H1 (cell line): ENCODE measurements around the gene GPR37. TPM values are rescaled to one million over a fixed set of nuclear protein-coding genes. Genes with fewer than 3 reads are reported as not detected.

ENCODE experiments used
- CTCF ChIA-PET: fragments of 300-600 bp; sonication (Branson Sonifier 250); formaldehyde crosslinking; loops from one replicate; lab custom pipeline; 2021; ENCODE audit not compliant: partially characterized antibody; lab: Charles Lee
- POLR2A ChIA-PET: fragments of 300-600 bp; sonication (Branson Sonifier 250); formaldehyde crosslinking; loops from one replicate; lab custom pipeline; 2021; ENCODE audit warnings: inconsistent platforms; ENCODE audit not compliant: partially characterized antibody; lab: Charles Lee
- DNase-seq, 2 experiments: peaks; one replicate each; pipeline versions ENCODE4 v3.0.0 to v3.0.0-alpha.2; 2010 to 2022; ENCODE audit warnings: low spot score in 2 of 2, low read depth in 1 of 2, mixed read lengths in 1 of 2
- FAIRE-seq: peaks from 2 replicates; lab custom pipeline; 2011; peaks lifted over from hg19 to GRCh38; lab: Jason Lieb, UNC
- H2AFZ ChIP-seq: 2 replicates; pipeline ENCODE4 v1.8.1; 2012; ENCODE audit warnings: low read length, inconsistent platforms
- H2AK5ac ChIP-seq: 2 replicates; pipeline ENCODE4 v1.6.1; 2013; ENCODE audit warnings: low read depth, low read length
- H2BK120ac ChIP-seq: replicated peaks from 2 replicates; pipeline ENCODE3; 2013; ENCODE audit warnings: low read depth, low read length, inconsistent platforms
- H2BK12ac ChIP-seq: 2 replicates; pipeline ENCODE4 v1.6.1; 2013; ENCODE audit warnings: low read depth, low read length
- H2BK15ac ChIP-seq: 2 replicates; pipeline ENCODE4 v1.6.1; 2013; ENCODE audit warnings: low read length
- H2BK20ac ChIP-seq: 2 replicates; pipeline ENCODE4 v1.6.1; 2013; ENCODE audit warnings: low read length
- H2BK5ac ChIP-seq: 2 replicates; pipeline ENCODE4 v1.6.1; 2013; ENCODE audit warnings: low read depth, low read length
- H3K14ac ChIP-seq: 2 replicates; pipeline ENCODE4 v1.6.1; 2013; ENCODE audit warnings: inconsistent platforms; ENCODE audit not compliant: insufficient read length
- H3K18ac ChIP-seq: 2 replicates; pipeline ENCODE4 v1.6.1; 2013; ENCODE audit warnings: low read length; ENCODE audit errors: extremely low read depth
- H3K23ac ChIP-seq: 2 replicates; pipeline ENCODE4 v1.6.1; 2013; ENCODE audit warnings: inconsistent platforms; ENCODE audit not compliant: insufficient read length
- H3K23me2 ChIP-seq: 2 replicates; pipeline ENCODE4 v1.6.1; 2013; ENCODE audit warnings: low read depth, low read length
- H3K27ac ChIP-seq: 2 replicates; pipeline ENCODE4 v1.6.1; 2011; ENCODE audit warnings: low read depth, low read length, inconsistent platforms
- H3K27me3 ChIP-seq, 4 experiments: replicated peaks in 1 of 4; 1 replicate in 1 of 4; 2 replicates in 3 of 4; pipeline versions ENCODE4 v1.6.1 to v1.8.1; 2011 to 2013; ENCODE audit warnings: low read length in 3 of 4, mild to moderate bottlenecking in 3 of 4, inconsistent platforms in 2 of 4, mixed read lengths in 2 of 4, moderate library complexity in 1 of 4; ENCODE audit not compliant: control insufficient read depth in 3 of 4, insufficient read depth in 3 of 4; ENCODE audit errors: extremely low read depth in 1 of 4
- H3K36me3 ChIP-seq, 4 experiments: 2 replicates each; pipeline versions ENCODE4 v1.6.1 to v1.8.1; 2011 to 2013; ENCODE audit warnings: mild to moderate bottlenecking in 4 of 4, low read length in 3 of 4, moderate library complexity in 2 of 4, control low read depth in 1 of 4, inconsistent platforms in 1 of 4; ENCODE audit not compliant: insufficient read depth in 4 of 4, control insufficient read depth in 2 of 4
- H3K4ac ChIP-seq: replicated peaks from 2 replicates; pipeline ENCODE3; 2013; ENCODE audit warnings: low read length, low read depth, mixed read lengths, inconsistent platforms; ENCODE audit not compliant: insufficient read length
- H3K4me1 ChIP-seq, 4 experiments: replicated peaks in 1 of 4; 1 replicate in 1 of 4; 2 replicates in 3 of 4; pipeline versions ENCODE4 v1.6.1 to v1.8.1; 2011 to 2013; ENCODE audit warnings: low read length in 3 of 4, inconsistent platforms in 2 of 4, mixed read lengths in 1 of 4; ENCODE audit not compliant: insufficient read depth in 4 of 4, control insufficient read depth in 3 of 4
- H3K4me2 ChIP-seq, 2 experiments: 2 replicates each; pipeline versions ENCODE4 v1.6.1 to v1.8.1; 2011 to 2013; ENCODE audit warnings: low read depth in 2 of 2, low read length in 2 of 2, control low read depth in 1 of 2, inconsistent platforms in 1 of 2, mild to moderate bottlenecking in 1 of 2; ENCODE audit not compliant: insufficient read depth in 1 of 2
- H3K4me3 ChIP-seq, 4 experiments: fragments of 200-600, 300-600 bp in 1 of 4; sonication (generic), shearing (Covaris generic), sonication (Bioruptor Twin) in 1 of 4; 2 replicates each; pipeline versions ENCODE4 v1.5.1 to v1.8.1; 2011 to 2016; ENCODE audit warnings: low read length in 4 of 4, low read depth in 3 of 4, control low read depth in 2 of 4, inconsistent platforms in 2 of 4, mild to moderate bottlenecking in 2 of 4, mixed read lengths in 1 of 4, moderate library complexity in 1 of 4; ENCODE audit not compliant: insufficient read depth in 2 of 4; ENCODE audit errors: extremely low read depth in 1 of 4
- H3K56ac ChIP-seq: replicated peaks from 2 replicates; pipeline ENCODE3; 2013; ENCODE audit warnings: low read depth, mild to moderate bottlenecking, mixed read lengths, low read length, inconsistent platforms; ENCODE audit not compliant: insufficient read length
- H3K79me1 ChIP-seq: 2 replicates; pipeline ENCODE4 v1.6.1; 2013; ENCODE audit warnings: low read depth, low read length, control low read depth
- H3K79me2 ChIP-seq, 2 experiments: 2 replicates each; pipeline versions ENCODE4 v1.6.1 to v1.8.1; 2012 to 2013; ENCODE audit warnings: low read length in 2 of 2, mild to moderate bottlenecking in 2 of 2, inconsistent platforms in 1 of 2; ENCODE audit not compliant: insufficient read depth in 2 of 2, control insufficient read depth in 1 of 2
- H3K9ac ChIP-seq, 4 experiments: replicated peaks in 1 of 4; 1 replicate in 1 of 4; 2 replicates in 3 of 4; pipeline versions ENCODE4 v1.6.1 to v1.8.1; 2011 to 2013; ENCODE audit warnings: low read depth in 3 of 4, low read length in 3 of 4, control low read depth in 2 of 4, mild to moderate bottlenecking in 2 of 4, moderate library complexity in 2 of 4, inconsistent platforms in 1 of 4; ENCODE audit errors: extremely low read depth in 1 of 4
- H3K9me3 ChIP-seq, 2 experiments: 2 replicates each; pipeline versions ENCODE4 v1.6.1 to v1.8.1; 2012 to 2013; ENCODE audit warnings: mild to moderate bottlenecking in 2 of 2, moderate library complexity in 2 of 2, control low read depth in 1 of 2, inconsistent platforms in 1 of 2, low read depth in 1 of 2, low read length in 1 of 2, mixed read lengths in 1 of 2; ENCODE audit not compliant: insufficient read depth in 2 of 2
- H4K20me1 ChIP-seq, 2 experiments: replicated peaks in 1 of 2; 2 replicates each; pipeline versions ENCODE3 to v1.8.1; 2011 to 2013; ENCODE audit warnings: inconsistent platforms in 2 of 2, low read length in 2 of 2, mild to moderate bottlenecking in 1 of 2; ENCODE audit not compliant: insufficient read depth in 2 of 2, control insufficient read depth in 1 of 2
- H4K5ac ChIP-seq: 2 replicates; pipeline ENCODE4 v1.6.1; 2013; ENCODE audit warnings: low read length, low read depth, mixed read lengths, inconsistent platforms; ENCODE audit not compliant: insufficient read length
- H4K8ac ChIP-seq: 2 replicates; pipeline ENCODE4 v1.8.0; 2013; ENCODE audit warnings: mild to moderate bottlenecking, moderate library complexity, low read length, inconsistent platforms; ENCODE audit not compliant: insufficient read depth; ENCODE audit errors: extremely low read depth
- H4K91ac ChIP-seq: replicated peaks from 2 replicates; pipeline ENCODE3; 2013; ENCODE audit warnings: low read length, mixed read lengths, inconsistent platforms; ENCODE audit not compliant: insufficient read length
- NRF1 ChIP-seq: IDR thresholded peaks from 2 replicates; pipeline ENCODE4 v1.6.1; 2011; ENCODE audit warnings: mild to moderate bottlenecking, low read depth, low read length, improper control_type of control experiment
- POU5F1 ChIP-seq: IDR thresholded peaks from 2 replicates; pipeline ENCODE4 v1.6.1; 2011; ENCODE audit warnings: low read depth, mild to moderate bottlenecking, low read length, moderate library complexity
- WGBS, 2 experiments: shearing (Covaris generic) in 1 of 2; methylation state at CpG; one replicate each; pipeline versions ENCODE4 v1.1.6 to v1.1.7; 2013 to 2015; ENCODE audit warnings: low lambda C conversion rate in 2 of 2, mixed read lengths in 2 of 2, inconsistent platforms in 1 of 2, low coverage in 1 of 2, missing lambda C conversion rate in 1 of 2; ENCODE audit not compliant: insufficient replicate concordance in 2 of 2, insufficient coverage in 1 of 2, insufficient read length in 1 of 2; ENCODE audit errors: extremely low coverage in 1 of 2, missing lambda C conversion rate in 1 of 2; 5-methylcytosine and 5-hydroxymethylcytosine counted together
- polyA plus RNA-seq, 7 experiments: library from polyadenylated mRNA; depleted of rRNA in 3 of 7; stranded (reverse) in 5 of 7; unstranded in 2 of 7; fragments of >200 nt in 5 of 7; fragments of 200-250 nt in 2 of 7; gene quantifications; 1 replicate in 5 of 7; 2 replicates in 1 of 7; 4 replicates in 1 of 7; pipeline versions ENCODE4 v1.2.1 to v1.2.3, GENCODE V29; 2011 to 2013; ENCODE audit warnings: missing spikeins in 2 of 7, mixed read lengths in 2 of 7
- total RNA-seq: library from RNA; stranded (reverse); fragmentation: NEBNext Ultra II Directional; extraction: Animal tissue kit (Norgen Biotek cat#: 25700); gene quantifications from 2 replicates; pipeline ENCODE4 v1.2.1, GENCODE V29; 2021

Gene GPR37
- total and polyA plus RNA-seq, 2 of the 8 experiments (the other 6 are each of a cell fraction or from before 2014, with no cell fraction given), result 1.5 to 17.4 TPM

GRCh38 chr7:124768525-124768924 lies 2.9 kb upstream of the GPR37 start:
- no peak overlapping the region for H4K8ac ChIP-seq
- H2BK12ac ChIP-seq, result no peak overlapping the region
- no peak overlapping the region for H3K9ac ChIP-seq
- H2AK5ac ChIP-seq, result no peak overlapping the region
- H3K4me2 ChIP-seq, result no peak overlapping the region
- no peak overlapping the region for H2AFZ ChIP-seq
- peaks cover 5 to 17% (median 14%) of the 10 kb centered on the region in 4 experiments; a peak in 6 of 7 replicates for H3K27me3 ChIP-seq
- H4K5ac ChIP-seq, result no peak overlapping the region
- DNase-seq (no peak), FAIRE-seq (no peak)
- H3K56ac ChIP-seq, result no peak overlapping the region
- H2BK5ac ChIP-seq, result no peak overlapping the region
- H3K4me3 ChIP-seq, result no peak overlapping the region
- CTCF ChIA-PET, result interaction anchor here (0.7 to 1.7 kb wide), 6 partner anchors 11 to 667 kb away, joined by 3 to 6 read pairs (median 4); no protein-coding TSS in a partner anchor
- peaks cover 24% of the 10 kb centered on the region for H3K23me2 ChIP-seq
- no peak overlapping the region for H2BK120ac ChIP-seq
- POLR2A ChIA-PET, result no interaction called here
- WGBS, 2 experiments, result 77% methylated on average over 1 of the region's 1 CpG; no CpG with 5 or more reads in 1 of the 2 experiments
- no peaks in the 10 kb centered on the region for H3K9me3 ChIP-seq
- H3K23ac ChIP-seq, result no peak overlapping the region
- peaks cover 2 to 4% (median 3%) of the 10 kb centered on the region in 4 experiments; a peak in 6 of 7 replicates for H3K4me1 ChIP-seq
- H2BK20ac ChIP-seq, result no peak overlapping the region
- no peak overlapping the region for H3K27ac ChIP-seq
- H3K79me2 ChIP-seq, result peaks cover 0 to under 1% of the 10 kb centered on the region in 2 experiments; a peak in 1 of 4 replicates
- no peaks in the 10 kb centered on the region for H3K36me3 ChIP-seq
- no peak overlapping the region for H3K18ac ChIP-seq
- H3K4ac ChIP-seq, result no peak overlapping the region
- H4K91ac ChIP-seq, result no peak overlapping the region
- H4K20me1 ChIP-seq, result peaks cover 0 to 2% of the 10 kb centered on the region in 2 experiments
- no peaks in the 10 kb centered on the region for H3K79me1 ChIP-seq
- H2BK15ac ChIP-seq, result no peak overlapping the region
- no peak overlapping the region for H3K14ac ChIP-seq
- no peak for TF ChIP-seq NRF1
- TF ChIP-seq POU5F1, result no peak
